ENCODE data around the gene BTBD9. TPM values are rescaled to one million over a fixed set of nuclear protein-coding genes. Genes with fewer than 3 reads are reported as not detected.

BTBD9 gene
- total RNA-seq, 4 donors from 2014 or later: 8.6 to 34.1 (median 30.8) TPM

GRCh38 chr6:38543022-38543421, 96.7 kb downstream of the BTBD9 start:
- Histone ChIP-seq H3K4me1 (no peaks in the 10 kb centered on the region), H3K9me3 (no peaks in the 10 kb centered on the region), H3K36me3 (no peaks in the 10 kb centered on the region), H3K4me3 (no peak overlapping the region), H3K27ac (no peak overlapping the region), H3K27me3 (no peaks in the 10 kb centered on the region)
- in situ Hi-C loops (cut with MboI; ENCODE audit: low pct_ligation_motif_present in 1 of 4, low pct_unique_long_range_greater_than_20kb in 1 of 4, low sequenced_read_pairs in 3 of 4) (no loop called here), intact Hi-C loops (cut with DNase I; ENCODE audit: low total_unique reads) (no loop called here)
- no peak for DNase-seq
- WGBS, 2 donors (ENCODE audit: low coverage in 1 of 2): 84 to 100% methylated on average over 2 of the region's 2 CpGs
- TF ChIP-seq EP300 (IDR thresholded peaks at IDR 0.05; ENCODE audit: low read depth): no peak
- TF ChIP-seq POLR2A (IDR thresholded peaks at IDR 0.05): no peak
- TF ChIP-seq POLR2AphosphoS5 (IDR thresholded peaks at IDR 0.05): no peak
- TF ChIP-seq CTCF (IDR thresholded peaks at IDR 0.05): no peak

GRCh38 chr6:38542031-38542430, 97.7 kb downstream of the BTBD9 start:
- no peak for DNase-seq
- H3K9me3 ChIP-seq: no peaks in the 10 kb centered on the region
- no peak overlapping the region for H3K4me3 ChIP-seq
- no peak overlapping the region for H3K27ac ChIP-seq
- H3K36me3 ChIP-seq: no peaks in the 10 kb centered on the region
- H3K4me1 ChIP-seq: no peaks in the 10 kb centered on the region
- no peaks in the 10 kb centered on the region for H3K27me3 ChIP-seq
- TF ChIP-seq POLR2A (IDR thresholded peaks at IDR 0.05): no peak
- TF ChIP-seq CTCF (IDR thresholded peaks at IDR 0.05): no peak
- TF ChIP-seq EP300 (IDR thresholded peaks at IDR 0.05; ENCODE audit: low read depth): no peak
- no peak for TF ChIP-seq POLR2AphosphoS5 (IDR thresholded peaks at IDR 0.05)
- in situ Hi-C loops (cut with MboI; ENCODE audit: low pct_ligation_motif_present in 1 of 4, low pct_unique_long_range_greater_than_20kb in 1 of 4, low sequenced_read_pairs in 3 of 4): no loop called here
- intact Hi-C loops (cut with DNase I; ENCODE audit: low total_unique reads): no loop called here
- WGBS, 2 donors (ENCODE audit: low coverage in 1 of 2): 69 to 92% methylated on average over 2 of the region's 2 CpGs

GRCh38 chr6:38533064-38533463, 106.7 kb downstream of the BTBD9 start:
- H3K9me3 ChIP-seq: peaks cover 0 to 3% of the 10 kb centered on the region in 2 donors
- no peaks in the 10 kb centered on the region for H3K36me3 ChIP-seq
- no peak for TF ChIP-seq EP300 (IDR thresholded peaks at IDR 0.05; ENCODE audit: low read depth)
- TF ChIP-seq POLR2AphosphoS5 (IDR thresholded peaks at IDR 0.05): no peak
- TF ChIP-seq CTCF (IDR thresholded peaks at IDR 0.05): no peak
- TF ChIP-seq POLR2A (IDR thresholded peaks at IDR 0.05): no peak
- intact Hi-C loops (cut with DNase I; ENCODE audit: low total_unique reads): no loop called here
- H3K27ac ChIP-seq: no peak overlapping the region
- DNase-seq: no peak
- no peak overlapping the region for H3K4me3 ChIP-seq
- in situ Hi-C loops (cut with MboI; ENCODE audit: low pct_ligation_motif_present in 1 of 4, low pct_unique_long_range_greater_than_20kb in 1 of 4, low sequenced_read_pairs in 3 of 4): no loop called here
- no peaks in the 10 kb centered on the region for H3K4me1 ChIP-seq
- no peaks in the 10 kb centered on the region for H3K27me3 ChIP-seq

GRCh38 chr6:38531134-38531533, 108.6 kb downstream of the BTBD9 start:
- no peaks in the 10 kb centered on the region for H3K27me3 ChIP-seq
- DNase-seq: no peak
- peaks cover 0 to 6% of the 10 kb centered on the region in 2 donors for H3K9me3 ChIP-seq
- H3K36me3 ChIP-seq: no peaks in the 10 kb centered on the region
- H3K4me1 ChIP-seq: no peaks in the 10 kb centered on the region
- 81 to 89% methylated on average over 3 of the region's 3 CpGs for WGBS, 2 donors (ENCODE audit: low coverage in 1 of 2)
- no peak for TF ChIP-seq CTCF (IDR thresholded peaks at IDR 0.05)
- no peak overlapping the region for H3K4me3 ChIP-seq
- no peak overlapping the region for H3K27ac ChIP-seq
- in situ Hi-C loops (cut with MboI; ENCODE audit: low pct_ligation_motif_present in 1 of 4, low pct_unique_long_range_greater_than_20kb in 1 of 4, low sequenced_read_pairs in 3 of 4): no loop called here
- intact Hi-C loops (cut with DNase I; ENCODE audit: low total_unique reads): no loop called here

All from transverse colon (tissue), 4 donors.